ENCODE measurements around the gene CHRNB2. TPM values are rescaled to one million over a fixed set of nuclear protein-coding genes. Genes with fewer than 3 reads are reported as not detected.

CHRNB2 gene
- total RNA-seq, 1 experiment from 2014 or later, result not detected

DNA sequence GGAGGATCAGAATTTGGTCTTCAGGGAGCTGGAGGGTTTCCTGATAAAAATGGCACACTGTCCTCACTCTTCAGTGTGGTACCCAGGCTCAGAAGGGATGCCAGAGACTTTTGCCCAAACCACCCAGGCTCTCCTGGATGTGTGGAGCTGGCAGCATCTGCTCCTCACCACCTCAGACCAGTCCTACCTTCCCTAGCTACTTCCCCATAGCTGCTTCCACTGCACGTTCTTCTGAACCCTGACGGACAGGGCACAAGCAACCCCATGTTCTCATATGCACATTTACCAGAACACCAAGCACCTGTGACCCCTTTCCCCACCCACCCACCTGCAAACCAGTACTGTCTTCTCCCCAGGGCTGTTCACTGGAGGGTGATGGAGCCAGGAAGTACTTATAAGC is 35.7 kb downstream of the CHRNB2 start:
- no peaks in the 10 kb centered on the region for H3K9me3 ChIP-seq (ENCODE audit: insufficient read depth, low read depth)
- no peak overlapping the region for H3K27ac ChIP-seq
- H3K4me3 ChIP-seq, result no peak overlapping the region
- TF ChIP-seq, protein P1, sequence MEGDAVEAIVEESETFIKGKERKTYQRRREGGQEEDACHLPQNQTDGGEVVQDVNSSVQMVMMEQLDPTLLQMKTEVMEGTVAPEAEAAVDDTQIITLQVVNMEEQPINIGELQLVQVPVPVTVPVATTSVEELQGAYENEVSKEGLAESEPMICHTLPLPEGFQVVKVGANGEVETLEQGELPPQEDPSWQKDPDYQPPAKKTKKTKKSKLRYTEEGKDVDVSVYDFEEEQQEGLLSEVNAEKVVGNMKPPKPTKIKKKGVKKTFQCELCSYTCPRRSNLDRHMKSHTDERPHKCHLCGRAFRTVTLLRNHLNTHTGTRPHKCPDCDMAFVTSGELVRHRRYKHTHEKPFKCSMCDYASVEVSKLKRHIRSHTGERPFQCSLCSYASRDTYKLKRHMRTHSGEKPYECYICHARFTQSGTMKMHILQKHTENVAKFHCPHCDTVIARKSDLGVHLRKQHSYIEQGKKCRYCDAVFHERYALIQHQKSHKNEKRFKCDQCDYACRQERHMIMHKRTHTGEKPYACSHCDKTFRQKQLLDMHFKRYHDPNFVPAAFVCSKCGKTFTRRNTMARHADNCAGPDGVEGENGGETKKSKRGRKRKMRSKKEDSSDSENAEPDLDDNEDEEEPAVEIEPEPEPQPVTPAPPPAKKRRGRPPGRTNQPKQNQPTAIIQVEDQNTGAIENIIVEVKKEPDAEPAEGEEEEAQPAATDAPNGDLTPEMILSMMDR (conservative IDR thresholded peaks at IDR 0.05), result no peak
- ChIA-PET POLR2A (ENCODE audit: unreplicated experiment) (no interaction called here), CTCF (no interaction called here)
- H2AFZ ChIP-seq, result no peak overlapping the region
- H3K4me2 ChIP-seq, result no peak overlapping the region
- no peak for DNase-seq
- H3F3A ChIP-seq (ENCODE audit: insufficient read depth, low read depth), result peaks cover 4% of the 10 kb centered on the region; the same call in 1 of the 2 replicates
- no peaks in the 10 kb centered on the region for H3K27me3 ChIP-seq (ENCODE audit: insufficient read depth, low read depth)
- no TSS peak for BruUV-seq (replicated peaks)
- no peaks in the 10 kb centered on the region for H3K9me2 ChIP-seq (ENCODE audit: insufficient read depth)
- intact Hi-C loops (cut with micrococcal nuclease; ENCODE audit: unreplicated experiment), result no loop called here
- peaks cover 69% of the 10 kb centered on the region for H3K79me2 ChIP-seq (ENCODE audit: low read depth)
- peaks cover 20% of the 10 kb centered on the region for H3K36me3 ChIP-seq (ENCODE audit: low read depth)
- H3K4me1 ChIP-seq (replicated peaks; ENCODE audit: insufficient read depth), result peaks cover 11% of the 10 kb centered on the region
- peaks cover 51% of the 10 kb centered on the region for H4K20me1 ChIP-seq (ENCODE audit: insufficient read depth)

DNA sequence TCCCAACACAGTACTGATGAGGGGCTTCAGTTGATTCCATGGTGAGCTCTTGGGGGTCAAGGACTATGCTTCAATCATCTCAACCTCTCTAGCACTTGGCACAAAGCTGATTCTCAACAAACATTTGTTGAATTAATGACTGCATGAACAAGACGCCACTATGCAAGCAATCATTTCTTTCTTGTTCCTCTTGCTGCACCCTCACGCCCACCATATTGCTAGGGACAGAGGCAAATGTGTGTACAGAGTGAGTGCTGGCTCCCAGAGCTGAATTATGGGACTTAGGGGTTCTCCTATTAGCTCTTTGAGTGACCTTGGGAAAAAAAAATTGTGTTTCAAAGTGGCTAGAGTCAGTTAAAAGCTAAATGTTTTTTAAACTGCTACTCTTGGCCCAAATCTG is 38.0 kb downstream of the CHRNB2 start:
- H3K4me3 ChIP-seq, result no peak overlapping the region
- TF ChIP-seq, protein P1 (conservative IDR thresholded peaks at IDR 0.05), result no peak
- no peak for TF ChIP-seq EZH2 (IDR thresholded peaks at IDR 0.05; ENCODE audit: low read depth)

DNA sequence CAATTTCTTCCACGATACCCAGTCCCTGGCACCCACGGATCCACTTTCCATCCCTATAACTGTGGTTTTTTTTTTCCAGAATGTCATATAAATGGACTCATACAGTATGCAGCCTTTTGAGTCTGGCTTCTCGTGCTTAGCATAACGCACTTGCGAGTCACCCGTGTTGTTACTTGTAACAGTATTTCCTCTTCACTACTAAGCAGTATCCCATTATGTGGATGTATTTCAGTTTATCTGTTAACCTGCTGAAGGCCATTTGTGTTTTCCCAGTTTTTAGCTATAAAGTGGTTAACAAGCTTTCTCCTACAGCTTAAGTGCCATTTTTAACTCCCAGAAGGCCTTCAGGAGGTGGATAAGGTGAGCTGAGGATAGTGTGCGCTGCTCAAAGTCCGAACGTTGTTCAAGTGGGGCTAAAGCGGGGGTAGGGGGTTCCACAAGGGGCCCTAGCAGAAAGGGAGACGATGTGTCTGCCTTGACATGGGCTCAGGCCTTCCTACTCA is 39.6 kb downstream of the CHRNB2 start:
- intact Hi-C loops (cut with micrococcal nuclease; ENCODE audit: unreplicated experiment), result no loop called here
- Histone ChIP-seq H2AFZ (peak overlapping the region; percentile 89; the same call in 1 of the 2 replicates), H3K27me3 (ENCODE audit: insufficient read depth, low read depth) (no peaks in the 10 kb centered on the region), H3K27ac (peak overlapping the region; percentile 90), H3K4me2 (peak overlapping the region; percentile 79), H3K4me3 (peak overlapping the region; percentile 100), H3K9me3 (ENCODE audit: insufficient read depth, low read depth) (no peaks in the 10 kb centered on the region), H3K79me2 (ENCODE audit: low read depth) (peaks cover 80% of the 10 kb centered on the region), H4K20me1 (ENCODE audit: insufficient read depth) (peaks cover 37% of the 10 kb centered on the region), H3K4me1 (replicated peaks; ENCODE audit: insufficient read depth) (peaks cover 23% of the 10 kb centered on the region), H3F3A (ENCODE audit: insufficient read depth, low read depth) (peaks cover 21% of the 10 kb centered on the region; the same call in 1 of the 2 replicates), H3K9me2 (ENCODE audit: insufficient read depth) (no peaks in the 10 kb centered on the region), H3K36me3 (ENCODE audit: low read depth) (peaks cover under 1% of the 10 kb centered on the region)
- DNase-seq, result peak in 1 of 2 experiments; percentile 62
- ChIA-PET POLR2A (ENCODE audit: unreplicated experiment) (interaction anchor here (0.7 kb wide), 1 partner anchor 14 kb away, joined by 3 read pairs; no protein-coding TSS in a partner anchor), CTCF (interaction anchor here (0.5 to 0.7 kb wide), 2 partner anchors 62 to 114 kb away, joined by 4 to 9 read pairs; no protein-coding TSS in a partner anchor)
- TF ChIP-seq, protein P1 (conservative IDR thresholded peaks at IDR 0.05), result no peak
- no peak for TF ChIP-seq EZH2 (IDR thresholded peaks at IDR 0.05; ENCODE audit: low read depth)
- BruUV-seq (replicated peaks), result TSS peak; percentile 74

More for the DNA sequence above, 38.0 kb downstream of the CHRNB2 start:
- ChIA-PET POLR2A (ENCODE audit: unreplicated experiment) (interaction anchor here (0.6 kb wide), 1 partner anchor 1074 kb away, joined by 3 read pairs; no protein-coding TSS in a partner anchor), CTCF (no interaction called here)
- Histone ChIP-seq H3F3A (ENCODE audit: insufficient read depth, low read depth) (peaks cover 21% of the 10 kb centered on the region; the same call in 1 of the 2 replicates), H3K27me3 (ENCODE audit: insufficient read depth, low read depth) (no peaks in the 10 kb centered on the region), H2AFZ (no peak overlapping the region), H3K79me2 (ENCODE audit: low read depth) (peaks cover 86% of the 10 kb centered on the region), H3K9me2 (ENCODE audit: insufficient read depth) (no peaks in the 10 kb centered on the region), H3K4me1 (replicated peaks; ENCODE audit: insufficient read depth) (peaks cover 23% of the 10 kb centered on the region), H3K27ac (no peak overlapping the region), H3K9me3 (ENCODE audit: insufficient read depth, low read depth) (no peaks in the 10 kb centered on the region), H3K4me2 (no peak overlapping the region), H4K20me1 (ENCODE audit: insufficient read depth) (peaks cover 37% of the 10 kb centered on the region), H3K36me3 (ENCODE audit: low read depth) (peaks cover 13% of the 10 kb centered on the region)
- intact Hi-C loops (cut with micrococcal nuclease; ENCODE audit: unreplicated experiment), result no loop called here
- no TSS peak for BruUV-seq (replicated peaks)
- no peak for DNase-seq
